GM19463 (cell line): ENCODE results near the gene ASB18.

Source experiments
- ATAC-seq: cut with Tn5 transposase; IDR thresholded peaks from one replicate; pipeline ENCODE4 v1.9.1; 2021; ENCODE audit warnings: mild to moderate bottlenecking, moderate library complexity; ENCODE audit not compliant: unreplicated experiment

ASB18 gene

GRCh38 chr2:236164925-236165841 is 99.0 kb downstream of the ASB18 start:
- ATAC-seq = no peak

GRCh38 chr2:236164201-236164924 is 99.8 kb downstream of the ASB18 start:
- ATAC-seq = no peak

GRCh38 chr2:236163471-236164200 is 100.6 kb downstream of the ASB18 start:
- ATAC-seq = no peak

GRCh38 chr2:236162882-236163470 is 101.2 kb downstream of the ASB18 start:
- ATAC-seq = no peak

- no peak for ATAC-seq
These were observed 102.0 kb downstream of the ASB18 start for GRCh38 chr2:236162031-236162845.

- ATAC-seq = no peak
These were observed 102.7 kb downstream of the ASB18 start for GRCh38 chr2:236161531-236161930.

GRCh38 chr2:236161082-236161462 is 103.1 kb downstream of the ASB18 start:
- ATAC-seq = no peak

- ATAC-seq = no peak
These were observed 103.7 kb downstream of the ASB18 start for GRCh38 chr2:236160366-236161081.

- no peak for ATAC-seq
These were observed 104.4 kb downstream of the ASB18 start for GRCh38 chr2:236159778-236160170.

- ATAC-seq = no peak
These were observed 105.0 kb downstream of the ASB18 start for GRCh38 chr2:236158969-236159777.

- ATAC-seq = no peak
These were observed 106.2 kb downstream of the ASB18 start for GRCh38 chr2:236157815-236158498.

- no peak for ATAC-seq
These were observed 106.8 kb downstream of the ASB18 start for GRCh38 chr2:236157366-236157765.

- ATAC-seq = no peak
These were observed 107.4 kb downstream of the ASB18 start for GRCh38 chr2:236156860-236157194.

GRCh38 chr2:236156095-236156859 is 107.9 kb downstream of the ASB18 start:
- ATAC-seq = no peak

- ATAC-seq = no peak
These were observed 108.8 kb downstream of the ASB18 start for GRCh38 chr2:236155406-236155805.

GRCh38 chr2:236146436-236146835 is 117.8 kb downstream of the ASB18 start:
- no peak for ATAC-seq

- ATAC-seq = no peak
These were observed 120.4 kb downstream of the ASB18 start for GRCh38 chr2:236143811-236144210.
